Calu3 (cell line): ENCODE measurements around the gene L3MBTL3. TPM values are rescaled to one million over a fixed set of nuclear protein-coding genes. Genes with fewer than 3 reads are reported as not detected.

Experiments used
- BruUV-seq: library from RNA; stranded (reverse); fragments of 400-500 nt; replicated peaks from 2 replicates; lab custom pipeline; 2021; lab: Mats Ljungman, UMichigan
- CTCF ChIA-PET: fragments of 300-600 bp; sonication (Branson Sonifier 250); formaldehyde crosslinking; loops from one replicate; lab custom pipeline; 2022; ENCODE audit warnings: antibody characterized with exemption; lab: Charles Lee
- DNase-seq: peaks from one replicate; pipeline ENCODE4 v3.0.0; 2022
- H3K27ac Mint-ChIP-seq: one replicate; pipeline ENCODE4 v1.8.0; 2022; ENCODE audit warnings: mixed read lengths; ENCODE audit not compliant: unreplicated experiment
- H3K27me3 Mint-ChIP-seq: one replicate; pipeline ENCODE4 v1.8.0; 2022; ENCODE audit warnings: mixed read lengths; ENCODE audit not compliant: unreplicated experiment
- H3K36me3 Mint-ChIP-seq: one replicate; pipeline ENCODE4 v1.8.0; 2022; ENCODE audit warnings: mild to moderate bottlenecking, moderate library complexity, mixed read lengths; ENCODE audit not compliant: insufficient read depth, unreplicated experiment
- H3K4me1 Mint-ChIP-seq: one replicate; pipeline ENCODE4 v1.8.0; 2022; ENCODE audit warnings: mild to moderate bottlenecking, low read depth, mixed read lengths; ENCODE audit not compliant: unreplicated experiment
- H3K4me3 Mint-ChIP-seq: one replicate; pipeline ENCODE4 v1.8.0; 2022; ENCODE audit warnings: mild to moderate bottlenecking, low read depth, moderate library complexity, mixed read lengths; ENCODE audit not compliant: unreplicated experiment
- H3K9me3 Mint-ChIP-seq: one replicate; pipeline ENCODE4 v1.8.0; 2022; ENCODE audit warnings: low read depth, mixed read lengths; ENCODE audit not compliant: unreplicated experiment
- intact Hi-C: fragments of 100-400 bp; cut with micrococcal nuclease; formaldehyde crosslinking; loops from one replicate; pipeline ENCODE4 v1.10.0; 2022; ENCODE audit not compliant: unreplicated experiment
- total RNA-seq: library from RNA; stranded (reverse); gene quantifications from 2 replicates; pipeline ENCODE4 v1.2.3, GENCODE V29; 2022
- TF ChIP-seq, protein P1 (sequence below): fragments of 200-600 bp; IDR thresholded peaks from one replicate; pipeline ENCODE4 v1.8.0; 2022; ENCODE audit warnings: antibody characterized with exemption; ENCODE audit not compliant: unreplicated experiment

Gene L3MBTL3
- total RNA-seq, 1 experiment from 2014 or later: 9.6 TPM

DNA sequence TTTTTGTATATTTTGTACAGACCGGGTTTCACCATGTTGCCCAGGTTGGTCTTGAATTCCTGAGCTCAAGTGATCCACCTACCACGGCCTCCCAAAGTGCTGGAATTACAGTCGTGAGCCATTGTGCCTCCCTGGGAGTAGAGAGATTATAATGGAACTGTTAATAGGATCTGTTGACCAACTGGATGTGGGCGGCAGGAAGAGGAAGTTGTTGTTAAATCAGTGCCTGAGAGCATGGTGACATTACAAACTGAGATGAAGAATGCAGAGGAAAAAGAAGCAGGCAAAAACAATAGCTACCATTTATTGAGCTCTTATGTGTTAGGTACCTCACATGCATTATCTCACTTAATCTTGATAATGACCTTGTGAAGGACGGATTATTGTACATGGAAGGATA lies 9.2 kb upstream of the L3MBTL3 start:
- Mint-ChIP-seq H3K9me3 (no peaks in the 10 kb centered on the region), H3K27ac (no peak overlapping the region), H3K4me1 (no peaks in the 10 kb centered on the region), H3K27me3 (no peaks in the 10 kb centered on the region), H3K4me3 (no peak overlapping the region), H3K36me3 (no peaks in the 10 kb centered on the region)
- BruUV-seq: no TSS peak
- CTCF ChIA-PET: no interaction called here
- TF ChIP-seq, protein P1, sequence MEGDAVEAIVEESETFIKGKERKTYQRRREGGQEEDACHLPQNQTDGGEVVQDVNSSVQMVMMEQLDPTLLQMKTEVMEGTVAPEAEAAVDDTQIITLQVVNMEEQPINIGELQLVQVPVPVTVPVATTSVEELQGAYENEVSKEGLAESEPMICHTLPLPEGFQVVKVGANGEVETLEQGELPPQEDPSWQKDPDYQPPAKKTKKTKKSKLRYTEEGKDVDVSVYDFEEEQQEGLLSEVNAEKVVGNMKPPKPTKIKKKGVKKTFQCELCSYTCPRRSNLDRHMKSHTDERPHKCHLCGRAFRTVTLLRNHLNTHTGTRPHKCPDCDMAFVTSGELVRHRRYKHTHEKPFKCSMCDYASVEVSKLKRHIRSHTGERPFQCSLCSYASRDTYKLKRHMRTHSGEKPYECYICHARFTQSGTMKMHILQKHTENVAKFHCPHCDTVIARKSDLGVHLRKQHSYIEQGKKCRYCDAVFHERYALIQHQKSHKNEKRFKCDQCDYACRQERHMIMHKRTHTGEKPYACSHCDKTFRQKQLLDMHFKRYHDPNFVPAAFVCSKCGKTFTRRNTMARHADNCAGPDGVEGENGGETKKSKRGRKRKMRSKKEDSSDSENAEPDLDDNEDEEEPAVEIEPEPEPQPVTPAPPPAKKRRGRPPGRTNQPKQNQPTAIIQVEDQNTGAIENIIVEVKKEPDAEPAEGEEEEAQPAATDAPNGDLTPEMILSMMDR: no peak
- intact Hi-C loops: no loop called here
- DNase-seq: no peak

DNA sequence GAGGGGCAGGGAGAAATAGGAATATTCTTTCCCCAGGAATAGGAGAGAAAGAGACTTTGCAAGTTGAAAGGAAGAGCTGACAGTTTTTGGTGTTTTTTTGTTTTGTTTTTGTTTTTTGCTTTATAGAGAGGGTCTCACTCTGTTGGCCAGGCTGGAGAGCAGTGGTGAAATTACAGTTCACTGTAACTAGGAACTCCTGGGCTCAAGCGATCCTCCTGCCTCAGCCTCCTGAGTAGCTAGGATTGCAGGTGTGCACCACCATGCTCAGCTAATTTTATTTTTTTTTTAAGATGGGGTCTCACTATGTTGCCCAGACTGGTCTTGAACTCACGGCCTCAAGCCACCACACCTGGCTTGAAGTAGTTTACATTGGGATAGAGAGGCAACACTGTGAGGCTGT lies 8.0 kb upstream of the L3MBTL3 start:
- BruUV-seq: no TSS peak
- no peaks in the 10 kb centered on the region for H3K27me3 Mint-ChIP-seq
- TF ChIP-seq, protein P1: no peak
- DNase-seq: no peak
- no peaks in the 10 kb centered on the region for H3K36me3 Mint-ChIP-seq
- H3K4me1 Mint-ChIP-seq: no peaks in the 10 kb centered on the region
- no peak overlapping the region for H3K27ac Mint-ChIP-seq
- H3K9me3 Mint-ChIP-seq: no peaks in the 10 kb centered on the region
- CTCF ChIA-PET: no interaction called here
- intact Hi-C loops: no loop called here
- no peak overlapping the region for H3K4me3 Mint-ChIP-seq

DNA sequence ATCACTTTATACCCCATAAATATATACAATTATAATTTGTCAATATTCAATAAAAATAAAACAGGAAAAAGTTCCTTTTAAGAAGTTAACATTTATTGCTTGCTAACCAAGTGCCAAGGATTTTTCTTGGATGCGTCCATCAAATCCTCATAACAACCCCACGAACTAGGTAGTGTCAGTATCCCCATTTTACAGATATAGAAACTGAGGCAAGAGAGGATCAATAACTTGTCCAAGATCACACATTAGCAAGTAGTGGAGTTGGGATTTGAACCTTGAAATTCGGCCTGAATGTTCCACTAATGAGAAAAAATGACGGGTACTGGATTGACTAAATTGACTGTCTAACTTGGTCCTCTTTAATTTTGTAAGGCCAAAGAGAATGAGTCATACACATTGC lies 5.7 kb upstream of the L3MBTL3 start:
- Mint-ChIP-seq H3K4me3 (no peak overlapping the region), H3K9me3 (no peaks in the 10 kb centered on the region), H3K27me3 (no peaks in the 10 kb centered on the region), H3K36me3 (no peaks in the 10 kb centered on the region), H3K27ac (no peak overlapping the region), H3K4me1 (no peaks in the 10 kb centered on the region)
- TF ChIP-seq, protein P1: no peak
- no TSS peak for BruUV-seq
- intact Hi-C loops: no loop called here
- CTCF ChIA-PET: no interaction called here
- DNase-seq: no peak

DNA sequence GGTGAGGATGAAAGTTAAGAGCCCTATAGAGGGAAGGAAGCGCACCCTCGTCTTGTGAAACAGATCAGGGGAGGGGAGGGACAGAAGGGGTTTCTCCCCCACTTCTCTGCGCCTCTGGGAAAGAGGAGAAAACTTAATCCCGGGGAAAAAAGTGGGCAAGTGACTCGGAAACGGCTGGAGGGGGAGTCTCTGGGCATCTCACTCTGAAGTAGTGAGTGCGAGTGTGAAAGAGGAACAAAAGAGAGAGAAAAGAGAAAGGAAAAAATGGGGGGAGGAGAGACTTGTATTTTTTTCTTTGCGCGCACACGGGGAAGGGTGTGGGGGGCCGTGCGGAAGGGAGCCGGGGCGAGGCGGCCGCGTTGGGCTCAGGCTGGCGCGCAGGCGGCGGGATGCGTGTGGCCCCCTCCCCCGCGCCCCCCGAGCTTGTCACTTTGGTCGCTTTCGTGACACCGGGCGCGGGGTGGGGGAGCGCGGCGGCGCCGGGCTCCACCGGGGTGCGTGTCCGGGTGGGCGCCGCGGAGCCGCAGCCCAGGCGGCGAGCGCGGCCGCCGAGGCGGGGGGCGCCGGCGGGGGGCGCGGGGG lies 454 bp downstream of the L3MBTL3 start:
- peaks cover 24% of the 10 kb centered on the region for H3K36me3 Mint-ChIP-seq
- no TSS peak for BruUV-seq
- TF ChIP-seq, protein P1: no peak
- peak overlapping the region; percentile 90 for H3K4me3 Mint-ChIP-seq
- H3K4me1 Mint-ChIP-seq: no peaks in the 10 kb centered on the region
- H3K27me3 Mint-ChIP-seq: no peaks in the 10 kb centered on the region
- H3K27ac Mint-ChIP-seq: peak overlapping the region; percentile 90
- peak; percentile 2 for DNase-seq
- intact Hi-C loops: loop anchor here (1.0 kb wide), 1 partner anchor 268 kb away; no protein-coding TSS in a partner anchor
- no peaks in the 10 kb centered on the region for H3K9me3 Mint-ChIP-seq
- CTCF ChIA-PET: no interaction called here
